ENCODE data around the gene ZFYVE1. TPM values are rescaled to one million over a fixed set of nuclear protein-coding genes. Genes with fewer than 3 reads are reported as not detected.

The ZFYVE1 gene
- polyA plus RNA-seq, 1 of the 3 experiments (the other 2 are of a cell fraction) = 18.6 TPM

- no peaks in the 10 kb centered on the region for H3K27me3 ChIP-seq (ENCODE audit: insufficient read depth)
- peaks cover 23 to 30% of the 10 kb centered on the region in 2 experiments for H3K36me3 ChIP-seq (replicated peaks in 1 of 2; ENCODE audit: control insufficient read depth in 1 of 2, insufficient read depth in 2 of 2, low read length in 1 of 2)
- H3K27ac ChIP-seq (ENCODE audit: low read depth in 2 of 2, low read length in 1 of 2) = no peak overlapping the region
- H3K4me1 ChIP-seq (ENCODE audit: control insufficient read depth in 1 of 2, insufficient read depth in 2 of 2, low read depth in 1 of 2, low read length in 1 of 2) = no peaks in the 10 kb centered on the region
- H3K9me3 ChIP-seq = no peaks in the 10 kb centered on the region
- H2AFZ ChIP-seq (ENCODE audit: low read depth) = no peak overlapping the region
- no peak for DNase-seq
- TF ChIP-seq EP300 (IDR thresholded peaks at IDR 0.05; ENCODE audit: borderline replicate concordance in 1 of 2, low read depth in 1 of 2, low read length in 1 of 2) = no peak
- no peak for TF ChIP-seq EZH2phosphoT487 (IDR thresholded peaks at IDR 0.05; ENCODE audit: borderline replicate concordance, low read depth)
- no peaks in the 10 kb centered on the region; the same call in 1 of the 2 replicates for H3K79me2 ChIP-seq (ENCODE audit: insufficient read depth)
- POLR2A ChIA-PET = no interaction called here
- 90% methylated on average over 3 of the region's 3 CpGs for WGBS (ENCODE audit: low lambda C conversion rate)
- H3K4me2 ChIP-seq = no peak overlapping the region
- H3K4me3 ChIP-seq (ENCODE audit: low read depth in 2 of 2, low read length in 1 of 2) = no peak overlapping the region
- no peaks in the 10 kb centered on the region for H3K9me2 ChIP-seq
- H3K9ac ChIP-seq = no peak overlapping the region
- CTCF ChIA-PET = interaction anchor here (1.5 to 1.9 kb wide), 3 partner anchors 34 to 468 kb away, joined by 3 to 6 read pairs (median 4); no protein-coding TSS in a partner anchor
- H3F3A ChIP-seq (replicated peaks; ENCODE audit: insufficient read depth) = no peaks in the 10 kb centered on the region
- no peaks in the 10 kb centered on the region for H4K20me1 ChIP-seq (ENCODE audit: insufficient read depth)
Observed at GRCh38 chr14:72982146-72982708, 44.7 kb downstream of the ZFYVE1 start.

GRCh38 chr14:72980863-72981262 is 46.0 kb downstream of the ZFYVE1 start:
- H2AFZ ChIP-seq (ENCODE audit: low read depth) = no peak overlapping the region
- WGBS (ENCODE audit: low lambda C conversion rate) = 90% methylated on average over 8 of the region's 8 CpGs
- no peaks in the 10 kb centered on the region for H3K9me2 ChIP-seq
- no peaks in the 10 kb centered on the region; the same call in 1 of the 2 replicates for H3K79me2 ChIP-seq (ENCODE audit: insufficient read depth)
- no peaks in the 10 kb centered on the region for H3K27me3 ChIP-seq (ENCODE audit: insufficient read depth)
- H3K36me3 ChIP-seq (replicated peaks in 1 of 2; ENCODE audit: control insufficient read depth in 1 of 2, insufficient read depth in 2 of 2, low read length in 1 of 2) = peaks cover 28 to 34% of the 10 kb centered on the region in 2 experiments
- no peak overlapping the region for H3K4me3 ChIP-seq (ENCODE audit: low read depth in 2 of 2, low read length in 1 of 2)
- no peak for DNase-seq
- TF ChIP-seq RFX5 (IDR thresholded peaks at IDR 0.05; ENCODE audit: low read length) = no peak
- TF ChIP-seq, protein P1, sequence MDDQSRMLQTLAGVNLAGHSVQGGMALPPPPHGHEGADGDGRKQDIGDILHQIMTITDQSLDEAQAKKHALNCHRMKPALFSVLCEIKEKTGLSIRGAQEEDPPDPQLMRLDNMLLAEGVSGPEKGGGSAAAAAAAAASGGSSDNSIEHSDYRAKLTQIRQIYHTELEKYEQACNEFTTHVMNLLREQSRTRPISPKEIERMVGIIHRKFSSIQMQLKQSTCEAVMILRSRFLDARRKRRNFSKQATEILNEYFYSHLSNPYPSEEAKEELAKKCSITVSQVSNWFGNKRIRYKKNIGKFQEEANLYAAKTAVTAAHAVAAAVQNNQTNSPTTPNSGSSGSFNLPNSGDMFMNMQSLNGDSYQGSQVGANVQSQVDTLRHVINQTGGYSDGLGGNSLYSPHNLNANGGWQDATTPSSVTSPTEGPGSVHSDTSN (IDR thresholded peaks at IDR 0.05) = no peak
- no peaks in the 10 kb centered on the region for H3F3A ChIP-seq (replicated peaks; ENCODE audit: insufficient read depth)
- no peak overlapping the region for H3K4me2 ChIP-seq
- ChIA-PET CTCF (interaction anchor here (1.2 to 1.5 kb wide), 2 partner anchors 33 to 467 kb away, joined by 3 read pairs; no protein-coding TSS in a partner anchor), POLR2A (no interaction called here)
- H3K4me1 ChIP-seq (ENCODE audit: control insufficient read depth in 1 of 2, insufficient read depth in 2 of 2, low read depth in 1 of 2, low read length in 1 of 2) = no peaks in the 10 kb centered on the region
- H3K9ac ChIP-seq = no peak overlapping the region
- no peaks in the 10 kb centered on the region for H4K20me1 ChIP-seq (ENCODE audit: insufficient read depth)
- no peak overlapping the region for H3K27ac ChIP-seq (ENCODE audit: low read depth in 2 of 2, low read length in 1 of 2)
- H3K9me3 ChIP-seq = no peaks in the 10 kb centered on the region

- Histone ChIP-seq H2AFZ (ENCODE audit: low read depth) (no peak overlapping the region), H3K4me1 (ENCODE audit: control insufficient read depth in 1 of 2, insufficient read depth in 2 of 2, low read depth in 1 of 2, low read length in 1 of 2) (no peaks in the 10 kb centered on the region), H3K4me3 (ENCODE audit: low read depth in 2 of 2, low read length in 1 of 2) (no peak overlapping the region), H3K27ac (ENCODE audit: low read depth in 2 of 2, low read length in 1 of 2) (no peak overlapping the region), H3K79me2 (ENCODE audit: insufficient read depth) (no peaks in the 10 kb centered on the region), H3K9me3 (no peaks in the 10 kb centered on the region), H3K27me3 (ENCODE audit: insufficient read depth) (no peaks in the 10 kb centered on the region), H3K36me3 (replicated peaks in 1 of 2; ENCODE audit: control insufficient read depth in 1 of 2, insufficient read depth in 2 of 2, low read length in 1 of 2) (peaks cover 32 to 54% of the 10 kb centered on the region in 2 experiments), H3F3A (replicated peaks; ENCODE audit: insufficient read depth) (no peaks in the 10 kb centered on the region), H4K20me1 (ENCODE audit: insufficient read depth) (no peaks in the 10 kb centered on the region), H3K9me2 (no peaks in the 10 kb centered on the region), H3K4me2 (no peak overlapping the region), H3K9ac (no peak overlapping the region)
- CTCF ChIA-PET = interaction anchor here (2.1 kb wide), 1 partner anchor 30 kb away, joined by 7 read pairs; no protein-coding TSS in a partner anchor
- no peak for DNase-seq
- 90% methylated on average over 6 of the region's 9 CpGs for WGBS (ENCODE audit: low lambda C conversion rate)
- POLR2A ChIA-PET = no interaction called here
- TF ChIP-seq, protein P2, sequence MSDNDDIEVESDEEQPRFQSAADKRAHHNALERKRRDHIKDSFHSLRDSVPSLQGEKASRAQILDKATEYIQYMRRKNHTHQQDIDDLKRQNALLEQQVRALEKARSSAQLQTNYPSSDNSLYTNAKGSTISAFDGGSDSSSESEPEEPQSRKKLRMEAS (IDR thresholded peaks at IDR 0.05; ENCODE audit: low read depth) = no peak
- TF ChIP-seq EZH2phosphoT487 (IDR thresholded peaks at IDR 0.05; ENCODE audit: borderline replicate concordance, low read depth) (no peak), RAD21 (IDR thresholded peaks at IDR 0.05; ENCODE audit: low read length) (no peak), RXRA (IDR thresholded peaks at IDR 0.05; ENCODE audit: borderline replicate concordance, low read depth) (no peak), CTCF (IDR thresholded peaks at IDR 0.05) (no peak), REST (IDR thresholded peaks at IDR 0.05; ENCODE audit: low read depth, low read length) (no peak), RCOR1 (IDR thresholded peaks at IDR 0.05; ENCODE audit: low read length) (no peak), EP300 (IDR thresholded peaks at IDR 0.05; ENCODE audit: borderline replicate concordance in 1 of 2, low read depth in 1 of 2, low read length in 1 of 2) (no peak), JUND (IDR thresholded peaks at IDR 0.05) (no peak)
- TF ChIP-seq, protein P3, sequence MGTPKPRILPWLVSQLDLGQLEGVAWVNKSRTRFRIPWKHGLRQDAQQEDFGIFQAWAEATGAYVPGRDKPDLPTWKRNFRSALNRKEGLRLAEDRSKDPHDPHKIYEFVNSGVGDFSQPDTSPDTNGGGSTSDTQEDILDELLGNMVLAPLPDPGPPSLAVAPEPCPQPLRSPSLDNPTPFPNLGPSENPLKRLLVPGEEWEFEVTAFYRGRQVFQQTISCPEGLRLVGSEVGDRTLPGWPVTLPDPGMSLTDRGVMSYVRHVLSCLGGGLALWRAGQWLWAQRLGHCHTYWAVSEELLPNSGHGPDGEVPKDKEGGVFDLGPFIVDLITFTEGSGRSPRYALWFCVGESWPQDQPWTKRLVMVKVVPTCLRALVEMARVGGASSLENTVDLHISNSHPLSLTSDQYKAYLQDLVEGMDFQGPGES (IDR thresholded peaks at IDR 0.05; ENCODE audit: low read depth, low read length) = no peak
Observed at GRCh38 chr14:72978856-72979255, 48.0 kb downstream of the ZFYVE1 start.

Data from SK-N-SH (cell line).